HepG2 (cell line): ENCODE measurements around the gene FXR2. TPM values are rescaled to one million over a fixed set of nuclear protein-coding genes. Genes with fewer than 3 reads are reported as not detected.

ENCODE experiments used
- HIVEP1 ChIP-seq: sonication (generic); formaldehyde crosslinking; IDR thresholded peaks from 2 replicates; pipeline ENCODE4 v1.4.0; 2020; ENCODE audit warnings: mild to moderate bottlenecking, missing genetic modification reagents
- RERE ChIP-seq: IDR thresholded peaks from 2 replicates; pipeline ENCODE4 v1.6.1; 2016; ENCODE audit warnings: low read depth, missing genetic modification reagents, missing compliant biosample characterization
- RXRB ChIP-seq: IDR thresholded peaks from 2 replicates; pipeline ENCODE4 v1.6.1; 2016; ENCODE audit warnings: borderline replicate concordance, missing genetic modification reagents, missing compliant biosample characterization
- SAP130 ChIP-seq: IDR thresholded peaks from 2 replicates; pipeline ENCODE4 v1.6.1; 2016; ENCODE audit warnings: low read depth
- ZNF281 ChIP-seq: sonication (generic); formaldehyde crosslinking; IDR thresholded peaks from 2 replicates; pipeline ENCODE4 v1.4.0; 2020; ENCODE audit warnings: missing genetic modification reagents, borderline replicate concordance
- ZNF574 ChIP-seq: sonication (generic); formaldehyde crosslinking; IDR thresholded peaks from 2 replicates; pipeline ENCODE4 v1.4.0; 2020; ENCODE audit warnings: missing genetic modification reagents
- ZNF770 ChIP-seq: sonication (generic); formaldehyde crosslinking; IDR thresholded peaks from 2 replicates; pipeline ENCODE4 v1.5.0; 2020; ENCODE audit warnings: mild to moderate bottlenecking, missing genetic modification reagents
- ZNF800 ChIP-seq: sonication (generic); formaldehyde crosslinking; IDR thresholded peaks from 2 replicates; pipeline ENCODE4 v1.4.0; 2020; ENCODE audit warnings: missing genetic modification reagents
- polyA plus RNA-seq, 8 experiments: library from polyadenylated mRNA; depleted of rRNA in 3 of 8; stranded (reverse) in 7 of 8; unstranded in 1 of 8; fragments of >200 nt; fragmentation: Illumina TruSeq in 4 of 8; extraction: Trizol in 4 of 8; gene quantifications; 2 replicates each; pipeline versions ENCODE4 v1.2.1 to v1.2.3, GENCODE V29; 2011 to 2016; ENCODE audit warnings: low read depth in 4 of 8, missing spikeins in 1 of 8, mixed read lengths in 1 of 8; ENCODE audit not compliant: insufficient read depth in 1 of 8
- total RNA-seq, 5 experiments: library from RNA; depleted of rRNA; stranded (reverse); fragments of >200 nt; fragmentation: Illumina TruSeq; extraction: Trizol; gene quantifications; 2 replicates each; pipeline ENCODE4 v1.2.3, GENCODE V29; 2016; ENCODE audit warnings: low read depth in 1 of 5
- TF ChIP-seq, protein P1 (sequence below): IDR thresholded peaks from 2 replicates; pipeline ENCODE4 v1.6.1; 2016; ENCODE audit warnings: mild to moderate bottlenecking, missing biosample characterization, missing genetic modification reagents
- TF ChIP-seq, protein P2 (sequence below): sonication (generic); formaldehyde crosslinking; IDR thresholded peaks from 2 replicates; pipeline ENCODE4 v1.8.0; 2022; ENCODE audit warnings: mild to moderate bottlenecking, missing genetic modification reagents, moderate library complexity

FXR2 gene
- total and polyA plus RNA-seq, 2 of the 13 experiments (the other 11 are each of a cell fraction or from before 2014, with no cell fraction given), result 20.9 to 24.4 TPM

DNA sequence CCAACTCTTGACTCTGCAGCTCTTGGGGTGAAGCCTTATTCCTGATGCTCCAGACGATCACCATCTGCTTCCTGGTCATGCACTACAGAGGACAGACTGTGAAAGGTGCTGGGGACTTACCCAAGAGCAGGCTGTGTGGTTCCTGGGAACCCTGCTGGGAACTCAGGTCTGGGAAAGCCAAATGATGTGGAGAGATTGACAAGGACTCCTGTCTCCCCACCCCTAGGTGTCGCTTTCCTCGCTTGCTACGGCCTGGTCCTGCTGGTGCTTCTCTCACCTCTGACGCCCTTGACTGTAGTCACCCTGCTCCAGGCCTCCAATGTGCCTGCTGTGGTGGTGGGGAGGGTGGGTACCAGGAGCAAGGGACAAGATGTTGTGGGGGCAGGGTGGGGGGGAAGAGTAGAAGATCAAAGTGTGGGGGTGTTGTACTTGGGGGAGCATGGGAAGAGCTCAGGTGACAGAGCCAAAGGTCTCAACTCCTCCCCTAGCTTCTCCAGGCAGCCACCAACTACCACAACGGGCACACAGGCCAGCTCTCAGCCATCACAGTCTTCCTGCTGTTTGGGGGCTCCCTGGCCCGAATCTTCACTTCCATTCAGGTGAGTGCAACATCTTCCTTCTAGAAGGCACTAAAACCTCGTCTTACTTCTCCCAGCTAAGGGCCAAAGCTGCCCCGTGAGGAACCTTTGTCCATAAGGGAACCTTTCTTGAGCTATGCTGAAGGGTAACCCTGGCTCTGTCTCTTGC is 27.9 kb downstream of the FXR2 start (continued):
- TF ChIP-seq RERE (no peak), HIVEP1 (CRISPR knock-in tag) (no peak), ZNF574 (0 out of 2 replicates have a peak, but pooled peaks have one; percentile 23), RXRB (CRISPR knock-in tag) (no peak), ZNF281 (no peak), SAP130 (CRISPR knock-in tag) (peak; percentile 43; the same call in 1 of the 2 replicates), ZNF800 (CRISPR knock-in tag) (no peak), ZNF770 (CRISPR knock-in tag) (no peak)
- TF ChIP-seq, protein P1, sequence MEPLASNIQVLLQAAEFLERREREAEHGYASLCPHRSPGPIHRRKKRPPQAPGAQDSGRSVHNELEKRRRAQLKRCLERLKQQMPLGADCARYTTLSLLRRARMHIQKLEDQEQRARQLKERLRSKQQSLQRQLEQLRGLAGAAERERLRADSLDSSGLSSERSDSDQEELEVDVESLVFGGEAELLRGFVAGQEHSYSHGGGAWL (CRISPR knock-in tag), result no peak
- TF ChIP-seq, protein P2, sequence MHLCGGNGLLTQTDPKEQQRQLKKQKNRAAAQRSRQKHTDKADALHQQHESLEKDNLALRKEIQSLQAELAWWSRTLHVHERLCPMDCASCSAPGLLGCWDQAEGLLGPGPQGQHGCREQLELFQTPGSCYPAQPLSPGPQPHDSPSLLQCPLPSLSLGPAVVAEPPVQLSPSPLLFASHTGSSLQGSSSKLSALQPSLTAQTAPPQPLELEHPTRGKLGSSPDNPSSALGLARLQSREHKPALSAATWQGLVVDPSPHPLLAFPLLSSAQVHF, result no peak
